ENCODE data around the gene TAS2R41.

Gene TAS2R41

GRCh38 chr7:143494622-143495021 lies 16.9 kb downstream of the TAS2R41 start:
- no peak for DNase-seq

DNA sequence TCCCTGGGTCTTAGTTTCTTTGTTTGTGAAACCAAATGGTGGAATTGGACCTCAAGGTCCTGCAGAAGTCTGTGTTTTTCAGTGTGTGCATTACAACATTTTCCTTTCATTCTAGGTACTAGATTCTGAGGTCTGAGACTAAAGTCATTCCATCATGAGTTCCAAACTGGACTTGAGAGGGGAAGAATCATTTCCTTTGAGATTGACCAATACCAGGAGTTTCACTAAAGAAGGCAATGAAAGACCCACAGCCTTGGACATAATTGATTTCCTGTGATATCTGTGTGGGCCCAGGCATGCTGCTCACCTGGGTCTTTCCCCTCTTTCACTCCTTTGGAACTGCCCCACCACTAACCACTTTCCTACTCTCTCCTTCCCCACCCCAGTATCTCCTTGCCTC lies 18.2 kb downstream of the TAS2R41 start:
- DNase-seq, result no peak

DNA sequence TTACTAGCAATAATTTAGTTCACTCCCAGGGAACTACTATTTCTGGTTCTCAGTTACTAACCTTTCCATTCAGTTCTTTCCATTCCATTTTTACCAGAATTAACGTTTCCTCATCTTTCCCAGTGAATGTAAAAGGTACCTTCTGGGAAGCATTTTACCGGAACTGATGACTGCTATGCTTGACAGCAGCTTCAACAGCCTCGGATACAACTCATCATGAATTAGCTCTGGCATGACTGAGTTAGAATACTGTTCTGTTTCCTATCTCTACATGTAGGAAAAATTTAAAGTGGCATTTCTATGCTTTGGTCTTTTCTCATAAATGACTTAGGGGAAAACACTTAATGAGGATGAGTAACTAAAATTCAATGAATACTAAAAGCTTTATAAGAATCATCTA lies 18.6 kb downstream of the TAS2R41 start:
- no peak for DNase-seq

GRCh38 chr7:143497008-143497795 lies 19.5 kb downstream of the TAS2R41 start:
- no peak for DNase-seq

- DNase-seq, result no peak
Observed at GRCh38 chr7:143499246-143499645, 21.6 kb downstream of the TAS2R41 start.

DNA sequence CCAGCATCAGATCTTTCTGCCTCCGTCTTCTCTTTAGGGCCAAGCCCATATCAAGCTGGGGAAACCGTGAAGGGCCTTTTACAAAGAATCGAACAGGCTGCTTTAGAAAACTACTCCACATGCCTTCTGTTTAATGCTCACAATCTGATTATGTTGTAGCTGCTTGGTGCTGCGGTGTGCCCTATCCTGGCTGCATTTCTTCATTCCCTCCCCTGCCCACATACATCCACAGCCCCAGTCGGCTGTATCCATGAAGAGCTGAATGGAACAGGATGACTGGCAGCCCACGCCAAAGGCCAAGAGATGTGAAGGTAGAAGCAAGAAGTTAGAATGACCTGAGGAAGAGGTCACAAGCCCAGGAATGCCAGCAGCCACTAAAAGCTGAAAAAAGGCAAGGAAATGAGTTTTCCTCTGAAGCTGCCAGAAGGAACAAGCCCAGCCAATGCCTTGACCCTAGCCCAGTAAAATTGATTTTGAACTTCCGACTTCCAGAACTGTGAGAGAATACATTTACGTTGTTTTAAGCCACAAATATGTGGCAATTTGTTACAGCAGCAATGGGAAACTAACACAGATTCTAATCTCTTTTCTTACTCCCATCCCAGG lies 22.2 kb downstream of the TAS2R41 start:
- DNase-seq, result no peak

DNA sequence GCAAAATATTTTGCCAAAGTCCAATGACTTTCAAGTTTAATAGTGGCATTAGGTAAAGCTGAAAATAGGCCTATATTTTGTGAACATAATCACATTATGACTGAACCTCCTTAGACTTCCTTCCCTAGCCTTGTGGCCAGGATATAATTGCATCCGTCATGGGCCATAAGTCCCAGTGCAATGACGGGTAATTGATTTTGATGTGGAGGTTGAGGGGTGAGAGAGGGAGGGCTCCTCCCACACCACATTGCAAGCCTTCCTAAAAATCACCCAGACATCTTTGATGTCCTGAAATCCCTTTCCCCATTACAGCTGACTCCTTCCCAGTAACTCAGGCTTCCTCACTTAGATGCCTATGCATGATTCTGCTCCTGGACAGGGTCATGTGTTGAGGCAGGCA lies 25.6 kb downstream of the TAS2R41 start:
- no peak for DNase-seq

DNA sequence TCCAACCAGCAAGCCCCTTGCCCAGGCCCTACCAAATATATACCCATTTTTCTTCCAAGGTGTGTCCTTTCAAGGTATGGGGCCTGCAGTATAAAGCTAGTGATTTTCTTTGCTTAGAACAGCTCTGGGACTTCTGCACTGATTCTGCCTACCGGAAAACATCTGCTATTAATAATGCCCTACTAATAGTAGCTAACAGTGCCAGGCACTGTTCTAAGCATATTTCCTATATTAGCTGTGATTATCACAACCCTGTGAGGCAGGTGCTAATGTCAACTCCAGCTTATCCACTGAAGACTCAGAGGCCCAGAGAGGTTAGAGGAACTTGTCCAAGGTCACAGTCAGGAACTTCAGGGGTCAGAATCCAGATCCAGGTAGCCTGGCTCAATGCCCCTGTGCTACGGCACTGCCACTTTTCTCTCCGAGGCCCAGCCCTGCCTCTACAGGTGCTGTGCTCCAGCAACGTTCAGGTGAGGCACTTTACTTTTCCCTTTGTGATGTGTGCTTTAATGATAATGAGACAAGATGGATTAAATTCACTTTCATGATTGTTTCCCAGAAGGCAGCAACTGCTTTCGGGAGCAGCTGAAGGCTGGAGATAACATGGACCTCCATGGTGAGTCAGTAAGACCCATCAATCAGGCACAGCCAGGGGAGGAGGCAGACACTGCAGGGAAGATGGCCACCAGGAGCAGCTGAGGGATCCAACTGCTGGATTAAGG lies 26.7 kb downstream of the TAS2R41 start:
- DNase-seq, result no peak

GRCh38 chr7:143504937-143505297 lies 27.2 kb downstream of the TAS2R41 start:
- DNase-seq, result no peak

DNA sequence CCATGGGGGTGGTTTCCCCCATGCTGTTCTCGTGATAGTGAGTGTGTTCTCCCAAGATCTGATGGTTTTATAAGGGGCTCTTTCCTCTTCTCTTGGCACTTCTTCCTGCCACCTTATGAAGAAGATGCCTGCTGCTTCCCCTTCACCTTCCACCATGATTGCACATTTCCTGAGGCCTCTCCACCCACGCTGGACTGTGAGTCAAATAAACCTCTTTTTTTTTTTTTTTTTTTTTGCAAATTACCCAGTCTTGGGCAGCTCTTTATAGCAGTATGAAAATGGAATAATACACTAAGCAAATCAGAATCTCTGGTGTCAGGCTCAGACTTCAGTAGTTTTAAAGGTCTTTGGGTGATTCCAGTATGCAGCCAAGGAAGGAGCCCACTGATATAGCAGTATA lies 28.2 kb downstream of the TAS2R41 start:
- DNase-seq, result no peak

- DNase-seq, result no peak
Observed at GRCh38 chr7:143507094-143507518, 29.4 kb downstream of the TAS2R41 start.

DNA sequence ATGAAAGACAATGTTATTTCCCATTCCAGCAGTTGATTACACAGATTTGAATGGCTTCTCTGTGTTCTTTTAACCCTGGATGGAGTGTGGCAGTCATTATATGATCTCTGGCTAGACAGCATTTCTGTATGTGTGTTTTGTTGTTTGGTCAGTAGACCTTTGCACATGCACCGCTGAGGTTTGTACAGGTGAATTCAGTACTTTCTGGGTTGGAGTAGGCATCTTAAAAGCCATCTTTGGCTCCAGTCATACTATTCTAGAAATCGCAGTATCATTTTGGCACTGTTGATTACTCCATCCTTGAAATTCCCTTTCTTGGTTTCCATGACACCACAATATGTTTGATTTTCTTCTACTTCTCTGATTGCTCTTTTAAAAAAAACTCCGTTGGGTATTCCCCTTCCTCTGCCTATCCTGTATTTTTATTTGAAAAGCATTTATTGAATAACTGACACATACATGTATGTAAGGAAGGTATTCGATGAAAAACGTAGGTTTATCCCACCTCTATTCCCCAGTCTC lies 29.9 kb downstream of the TAS2R41 start:
- DNase-seq, result no peak

DNA sequence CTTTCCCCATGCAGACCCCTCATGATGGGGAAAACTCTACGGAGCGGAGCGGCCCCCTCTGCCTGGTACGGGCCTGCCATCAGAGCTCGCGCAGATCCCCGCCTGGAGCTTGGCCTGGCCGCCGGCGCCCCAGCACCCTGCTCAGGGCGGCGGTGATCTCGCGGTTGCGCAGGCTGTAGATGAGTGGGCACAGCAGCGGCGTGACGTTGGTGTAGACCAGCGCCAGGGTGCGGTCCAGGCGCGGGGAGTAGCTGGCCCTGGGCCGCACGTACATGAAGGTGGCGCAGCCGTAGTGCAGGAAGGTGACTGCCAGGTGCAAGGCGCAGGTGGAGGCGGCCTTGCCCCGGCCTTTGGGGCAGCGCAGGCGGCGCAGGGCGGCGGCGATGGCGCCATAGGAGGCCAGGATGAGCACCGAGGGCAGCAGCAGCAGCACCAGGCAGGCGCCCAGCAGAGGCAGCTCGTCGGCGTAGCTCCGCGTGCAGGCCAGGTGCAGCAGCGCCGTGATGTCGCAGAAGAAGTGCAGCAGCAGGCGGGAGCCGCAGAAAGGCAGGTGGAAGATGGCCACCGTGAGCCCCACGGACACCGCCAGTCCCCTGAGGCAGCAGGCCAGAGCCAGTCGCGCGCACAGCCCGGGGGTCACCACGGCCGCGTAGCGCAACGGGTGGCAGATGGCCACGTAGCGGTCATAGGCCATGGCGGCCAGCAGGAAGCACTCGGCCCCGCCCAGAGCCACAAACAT lies 33.4 kb downstream of the TAS2R41 start:
- no peak for DNase-seq

DNA sequence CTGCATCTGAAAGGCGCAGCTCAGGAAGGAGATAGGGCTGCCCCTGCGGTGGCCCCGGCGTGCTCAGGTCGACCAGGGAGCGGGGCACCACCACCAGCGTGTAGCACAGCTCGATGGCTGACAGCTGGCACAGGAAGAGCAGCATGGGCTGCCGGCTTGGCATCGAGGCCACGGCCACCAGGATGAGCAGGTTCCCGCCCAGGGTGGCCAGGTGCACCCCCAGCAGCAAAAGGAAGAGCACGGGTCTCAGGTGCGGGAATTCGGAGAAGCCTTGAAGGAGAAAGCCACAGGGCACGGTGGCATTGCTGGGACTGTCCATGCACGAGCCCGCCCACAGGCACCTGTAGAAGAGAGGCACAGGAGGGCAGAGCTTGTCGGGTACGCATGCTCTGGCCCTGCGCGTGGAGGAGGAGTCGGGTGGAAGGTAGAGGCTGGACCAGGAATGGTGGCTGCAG lies 33.9 kb downstream of the TAS2R41 start:
- no peak for DNase-seq

DNA sequence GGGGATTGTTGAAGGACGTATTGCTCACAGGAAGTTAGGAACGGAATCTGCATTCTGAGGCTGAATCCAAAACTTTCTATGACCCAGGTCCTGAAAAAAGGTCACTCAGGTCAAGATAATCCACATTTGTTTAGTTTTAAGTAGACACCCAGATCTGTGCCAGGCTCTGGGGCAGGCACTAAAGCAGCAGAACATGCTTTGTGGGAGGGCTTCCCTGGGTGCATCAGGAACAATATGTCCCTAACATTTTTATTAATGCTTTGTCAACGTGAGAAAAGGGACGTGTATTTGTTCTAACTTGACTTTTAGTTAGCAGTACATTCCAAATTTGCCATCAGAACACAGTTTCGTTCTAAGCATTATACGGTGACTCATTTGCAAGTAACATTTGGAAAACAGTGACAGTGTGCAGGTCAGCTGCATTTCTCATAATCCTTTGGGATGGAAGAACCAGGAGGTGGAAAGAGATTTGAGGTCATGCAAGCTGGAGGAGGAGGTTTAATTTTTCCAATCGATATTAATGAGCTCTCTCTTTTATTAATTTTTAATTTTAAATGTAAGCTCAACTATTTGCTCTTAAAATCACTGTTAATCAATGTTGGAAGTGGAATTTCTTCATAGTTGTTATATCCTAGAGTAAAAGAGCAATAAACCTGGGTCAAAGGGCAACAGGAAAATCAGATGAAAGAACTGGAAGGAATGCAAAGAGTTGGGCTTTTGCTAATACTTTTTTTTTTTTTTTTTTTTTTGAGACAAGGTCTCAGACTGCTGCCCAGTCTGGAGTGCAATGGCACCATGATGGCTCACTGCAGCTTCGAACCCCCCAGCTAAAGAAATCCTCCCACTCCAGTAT lies 35.0 kb downstream of the TAS2R41 start:
- no peak for DNase-seq

GRCh38 chr7:143514487-143514886 lies 36.8 kb downstream of the TAS2R41 start:
- DNase-seq, result no peak

- no peak for DNase-seq
Observed at GRCh38 chr7:143514995-143515735, 37.5 kb downstream of the TAS2R41 start.

- DNase-seq, result peak in 1 of 5 experiments; percentile 16
Observed at GRCh38 chr7:143516981-143517380, 39.3 kb downstream of the TAS2R41 start.

GRCh38 chr7:143518521-143518920 lies 40.8 kb downstream of the TAS2R41 start:
- DNase-seq, result no peak

GRCh38 chr7:143518941-143519340 lies 41.3 kb downstream of the TAS2R41 start:
- DNase-seq, result no peak

Data from T-helper 2 cell (primary cell).